WERI-Rb-1 (cell line): ENCODE measurements around the gene PIGO.

Source experiments
- DNase-seq: peaks from one replicate; pipeline ENCODE4 v3.0.0-alpha.2; 2020
- H3K27ac ChIP-seq: fragments of 250-450 bp; sonication (Bioruptor Pico); 2 replicates; pipeline ENCODE4 v1.5.1; 2020; ENCODE audit warnings: mild to moderate bottlenecking, moderate library complexity
- H3K27me3 ChIP-seq: fragments of 250-450 bp; sonication (Bioruptor Pico); 2 replicates; pipeline ENCODE4 v1.5.1; 2021; ENCODE audit warnings: mild to moderate bottlenecking, low read depth, moderate library complexity; ENCODE audit not compliant: insufficient read depth, severe bottlenecking
- H3K36me3 ChIP-seq: fragments of 250-450 bp; sonication (Bioruptor Pico); 2 replicates; pipeline ENCODE4 v1.5.1; 2020; ENCODE audit warnings: mild to moderate bottlenecking, moderate library complexity
- H3K4me3 ChIP-seq: 2 replicates; pipeline ENCODE4 v1.5.1; 2011; ENCODE audit warnings: low read depth, mild to moderate bottlenecking, control low read depth, low read length
- H3K9me3 ChIP-seq: fragments of 250-450 bp; sonication (Bioruptor Pico); 2 replicates; pipeline ENCODE4 v1.5.1; 2021; ENCODE audit warnings: mild to moderate bottlenecking, moderate library complexity; ENCODE audit not compliant: severe bottlenecking
- TF ChIP-seq, protein P1 (sequence below): IDR thresholded peaks from 2 replicates; pipeline ENCODE4 v1.5.1; 2011; ENCODE audit warnings: low read depth, mild to moderate bottlenecking, control low read depth, inconsistent platforms, low read length

The PIGO gene

GRCh38 chr9:35134920-35135319 lies 38.5 kb upstream of the PIGO start:
- Histone ChIP-seq H3K4me3 (no peak overlapping the region), H3K36me3 (no peaks in the 10 kb centered on the region), H3K27ac (no peak overlapping the region), H3K9me3 (peaks cover 6% of the 10 kb centered on the region), H3K27me3 (no peaks in the 10 kb centered on the region)
- no peak for DNase-seq
- TF ChIP-seq, protein P1, sequence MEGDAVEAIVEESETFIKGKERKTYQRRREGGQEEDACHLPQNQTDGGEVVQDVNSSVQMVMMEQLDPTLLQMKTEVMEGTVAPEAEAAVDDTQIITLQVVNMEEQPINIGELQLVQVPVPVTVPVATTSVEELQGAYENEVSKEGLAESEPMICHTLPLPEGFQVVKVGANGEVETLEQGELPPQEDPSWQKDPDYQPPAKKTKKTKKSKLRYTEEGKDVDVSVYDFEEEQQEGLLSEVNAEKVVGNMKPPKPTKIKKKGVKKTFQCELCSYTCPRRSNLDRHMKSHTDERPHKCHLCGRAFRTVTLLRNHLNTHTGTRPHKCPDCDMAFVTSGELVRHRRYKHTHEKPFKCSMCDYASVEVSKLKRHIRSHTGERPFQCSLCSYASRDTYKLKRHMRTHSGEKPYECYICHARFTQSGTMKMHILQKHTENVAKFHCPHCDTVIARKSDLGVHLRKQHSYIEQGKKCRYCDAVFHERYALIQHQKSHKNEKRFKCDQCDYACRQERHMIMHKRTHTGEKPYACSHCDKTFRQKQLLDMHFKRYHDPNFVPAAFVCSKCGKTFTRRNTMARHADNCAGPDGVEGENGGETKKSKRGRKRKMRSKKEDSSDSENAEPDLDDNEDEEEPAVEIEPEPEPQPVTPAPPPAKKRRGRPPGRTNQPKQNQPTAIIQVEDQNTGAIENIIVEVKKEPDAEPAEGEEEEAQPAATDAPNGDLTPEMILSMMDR: no peak

DNA sequence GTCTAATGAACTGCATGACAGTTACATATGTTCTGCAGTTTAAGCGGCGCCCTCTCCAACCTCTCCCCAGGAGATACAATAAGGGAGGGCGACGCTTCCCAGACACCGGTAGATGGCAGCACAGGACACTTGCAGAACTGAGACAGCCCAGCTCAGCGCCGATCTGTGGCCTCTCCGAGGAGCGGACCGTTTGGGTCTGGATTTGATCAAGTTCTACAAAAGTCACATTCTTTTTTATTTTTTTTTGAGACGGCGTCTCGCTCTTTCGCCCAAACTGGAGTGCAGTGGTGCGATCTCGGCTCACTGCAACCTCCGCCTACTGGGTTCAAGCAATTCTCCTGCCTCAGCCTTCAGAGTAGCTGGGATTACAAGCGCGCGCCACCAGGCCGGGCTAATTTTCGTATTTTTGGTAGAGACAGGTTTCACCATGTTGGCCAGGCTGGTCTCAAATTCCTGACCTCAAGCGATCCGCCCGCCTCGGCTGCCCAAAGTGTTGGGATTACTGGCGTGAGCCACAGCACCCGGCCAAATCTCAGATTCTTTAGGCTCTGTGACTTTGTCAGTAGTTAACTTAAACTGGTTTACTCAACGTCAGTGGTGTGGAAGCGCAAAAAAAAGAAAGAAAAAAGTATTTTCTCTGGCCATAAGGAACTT lies 20.6 kb upstream of the PIGO start:
- Histone ChIP-seq H3K36me3 (no peaks in the 10 kb centered on the region), H3K4me3 (peak overlapping the region; percentile 70), H3K27me3 (no peaks in the 10 kb centered on the region), H3K27ac (no peak overlapping the region), H3K9me3 (no peaks in the 10 kb centered on the region)
- TF ChIP-seq, protein P1: peak; percentile 87
- peak; percentile 90 for DNase-seq

- H3K9me3 ChIP-seq: no peaks in the 10 kb centered on the region
- peak overlapping the region; percentile 70 for H3K27ac ChIP-seq
- DNase-seq: no peak
- H3K27me3 ChIP-seq: no peaks in the 10 kb centered on the region
- H3K4me3 ChIP-seq: peak overlapping the region; percentile 70
- H3K36me3 ChIP-seq: no peaks in the 10 kb centered on the region
- TF ChIP-seq, protein P1: no peak
Observed at GRCh38 chr9:35116539-35116897, 20.1 kb upstream of the PIGO start.

DNA sequence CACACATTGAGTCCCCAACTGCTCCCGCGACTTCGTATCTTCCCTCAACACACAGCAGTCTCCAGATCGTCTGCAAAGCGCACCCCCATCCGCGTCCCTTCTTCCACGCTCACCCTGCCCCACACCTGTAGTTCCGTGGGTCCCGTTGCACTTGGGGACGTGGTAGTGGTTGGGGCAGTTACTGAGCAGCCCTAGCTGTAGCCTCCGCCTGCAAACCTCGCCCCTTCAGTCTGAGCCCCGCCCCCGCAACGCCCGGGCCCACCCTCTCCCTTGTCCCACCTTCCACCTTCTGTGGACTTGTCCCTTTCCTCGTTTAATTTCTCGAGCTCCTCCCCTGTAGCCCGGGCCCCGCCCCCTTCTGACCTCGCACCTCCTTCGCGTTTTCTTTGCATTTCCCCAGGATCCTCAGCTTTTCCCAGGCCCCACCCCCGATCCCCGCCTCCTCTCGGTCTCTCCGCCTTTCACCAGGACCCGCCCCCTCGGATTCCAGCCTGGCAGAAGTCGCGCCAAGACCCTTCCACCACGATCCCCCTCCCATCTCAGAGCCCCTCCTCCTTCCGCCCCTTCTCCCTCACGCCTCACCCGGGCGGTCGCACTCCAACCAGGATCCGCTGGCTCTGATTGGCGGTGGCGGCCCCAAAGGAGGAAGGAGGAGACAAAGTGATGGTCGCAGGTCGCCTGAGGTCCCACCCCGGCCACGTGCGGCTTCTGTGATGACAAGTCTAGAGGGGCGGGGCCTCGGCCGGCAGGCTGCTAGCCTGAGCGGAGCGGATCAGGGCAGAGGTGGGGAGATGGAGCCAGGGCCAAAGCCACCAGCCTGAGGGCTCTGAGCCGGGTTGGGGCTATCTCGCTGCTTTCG lies 19.5 kb upstream of the PIGO start, which contains the start of gene ATOSB:
TSS of gene ATOSB (minus strand) at position 183 of the 859 bp plus-strand sequence. CDS start 7,588 bp downstream, outside the sequence.
- TF ChIP-seq, protein P1: no peak
- no peaks in the 10 kb centered on the region for H3K27me3 ChIP-seq
- H3K36me3 ChIP-seq: no peaks in the 10 kb centered on the region
- peak within 1 kb of the TSS; percentile 70 for H3K4me3 ChIP-seq
- peak within 1 kb of the TSS; percentile 70 for H3K27ac ChIP-seq
- H3K9me3 ChIP-seq: no peaks in the 10 kb centered on the region
- peak; percentile 99 for DNase-seq

DNA sequence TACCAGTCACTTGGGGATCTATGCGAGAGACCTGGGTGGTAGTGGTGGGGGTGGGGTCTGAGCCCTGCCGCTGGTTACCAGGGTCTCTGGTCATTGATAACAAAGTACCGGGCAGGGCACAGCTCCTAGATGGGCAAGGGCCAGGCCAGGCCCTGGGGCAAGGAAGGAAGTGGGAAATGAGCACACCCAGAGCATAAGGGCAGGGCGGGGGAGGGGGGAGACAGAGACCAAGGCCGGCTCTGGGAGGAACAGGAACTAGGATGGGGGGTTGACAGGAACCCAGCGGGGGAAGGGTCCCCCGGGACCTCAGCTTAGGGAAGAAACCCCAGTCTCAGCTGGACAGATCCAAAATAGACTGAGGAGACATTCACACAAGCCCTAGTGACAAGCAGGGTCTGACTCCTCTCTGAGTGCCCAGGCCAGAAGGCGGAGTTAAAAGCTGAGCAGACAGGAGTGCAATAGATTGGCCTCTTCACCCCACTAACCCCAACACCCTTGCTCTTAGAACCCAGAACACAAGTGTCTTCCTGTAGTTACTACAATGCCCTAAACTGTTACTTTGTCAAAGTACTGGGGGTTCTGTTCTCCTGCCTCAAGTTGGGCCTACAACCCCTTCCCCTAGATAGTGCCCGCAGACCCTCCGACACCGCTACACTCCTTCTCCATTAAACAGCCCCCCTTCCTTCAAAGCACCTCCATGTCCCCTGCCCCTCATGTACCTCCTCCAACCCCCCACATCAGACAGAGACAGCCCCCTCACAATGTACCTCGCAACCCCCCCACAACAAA lies 18.6 kb upstream of the PIGO start:
- DNase-seq: peak; percentile 36
- no peaks in the 10 kb centered on the region for H3K9me3 ChIP-seq
- H3K4me3 ChIP-seq: peak overlapping the region; percentile 70
- TF ChIP-seq, protein P1: no peak
- peak overlapping the region; percentile 70 for H3K27ac ChIP-seq
- H3K27me3 ChIP-seq: no peaks in the 10 kb centered on the region
- H3K36me3 ChIP-seq: no peaks in the 10 kb centered on the region
